ENCODE measurements around the gene GRIN1.
"Not testable (repeated sequence)": the region's sequence is repeated elsewhere in the genome, so short reads cannot be mapped to it uniquely, and the experiment has no call there.

The GRIN1 gene

DNA sequence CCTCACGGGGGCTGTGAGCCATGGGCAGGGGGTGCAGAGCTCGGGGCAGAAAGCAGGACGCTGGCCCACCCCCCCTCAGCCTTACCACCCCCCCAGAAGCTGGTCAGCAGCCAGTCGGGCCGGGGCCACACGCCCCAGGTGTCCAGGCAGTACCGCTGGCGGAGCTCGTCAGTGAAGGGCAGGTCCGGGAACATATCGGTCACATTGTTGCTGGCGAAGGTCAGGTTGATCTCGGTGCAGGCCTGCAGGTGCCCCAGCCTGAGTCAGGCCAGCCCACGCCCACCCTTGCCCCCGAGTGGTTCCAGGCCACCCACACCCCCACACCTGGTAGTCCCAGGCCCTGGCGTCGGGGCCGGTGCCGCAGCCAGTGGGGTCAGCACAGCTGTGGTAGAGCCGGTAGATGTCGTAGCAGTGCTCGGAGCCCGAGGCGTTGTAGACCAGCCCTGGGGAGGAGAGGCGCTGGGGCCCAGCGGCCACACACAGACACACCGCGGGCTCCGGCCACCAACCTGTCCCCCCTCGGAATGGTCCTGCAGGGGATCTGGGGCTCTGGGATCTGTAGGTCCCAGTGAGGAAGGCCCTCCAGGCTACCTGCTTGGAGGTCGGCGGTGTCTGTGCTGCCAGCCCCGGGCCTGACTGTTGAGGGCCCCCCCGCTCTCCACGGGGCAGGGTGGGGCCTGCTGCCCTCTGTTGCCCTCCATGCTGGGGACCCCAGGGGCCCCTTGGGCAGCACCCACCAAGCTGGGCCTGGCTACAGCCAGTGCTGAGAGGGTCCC, 27.0 kb upstream of the GRIN1 start:
- DNase-seq (ENCODE audit: low spot score), result no peak

DNA sequence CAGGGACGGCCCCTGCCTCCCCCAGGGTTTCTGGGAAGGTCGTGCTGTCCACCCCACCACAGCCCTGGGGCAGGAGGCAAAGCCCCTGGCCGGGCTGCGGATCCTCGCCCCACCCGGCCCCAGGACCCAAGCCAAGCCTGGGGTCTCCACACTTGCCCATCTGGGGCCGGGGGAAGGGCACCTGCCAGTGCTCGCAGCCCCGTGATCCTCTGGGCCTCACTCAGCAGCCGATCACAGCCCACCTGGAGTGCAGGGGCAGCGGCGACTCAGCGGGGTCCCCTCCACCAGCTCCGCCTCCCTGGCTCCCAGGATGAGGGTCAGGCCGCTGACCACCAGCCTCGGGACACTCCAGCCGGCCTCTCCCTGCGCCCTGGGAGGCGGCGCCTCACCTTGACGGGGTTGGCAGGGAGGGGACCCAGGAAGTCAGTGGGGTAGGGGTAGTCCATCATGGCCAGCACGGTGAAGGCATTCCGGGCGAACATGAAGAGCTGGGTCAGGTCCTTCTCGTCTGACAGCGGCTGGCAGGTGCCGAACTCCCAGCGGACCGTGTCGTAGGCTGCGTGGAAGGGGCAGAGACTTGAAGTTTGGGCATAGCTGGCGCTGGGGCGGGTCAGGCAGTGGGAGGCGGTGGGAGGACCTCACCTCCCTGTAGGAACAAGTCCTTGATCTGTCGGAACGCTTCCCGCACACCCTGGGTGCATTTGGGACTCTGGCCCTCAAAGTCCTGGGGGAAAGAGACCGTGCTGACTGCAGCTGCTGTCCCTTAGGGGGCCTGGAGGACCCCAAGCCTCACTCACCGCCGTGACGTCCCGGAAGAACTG, 26.2 kb upstream of the GRIN1 start:
- no peak for DNase-seq (ENCODE audit: low spot score)

- DNase-seq (ENCODE audit: low spot score), result no peak
Observed at GRCh38 chr9:137113385-137114159, 25.4 kb upstream of the GRIN1 start.

DNA sequence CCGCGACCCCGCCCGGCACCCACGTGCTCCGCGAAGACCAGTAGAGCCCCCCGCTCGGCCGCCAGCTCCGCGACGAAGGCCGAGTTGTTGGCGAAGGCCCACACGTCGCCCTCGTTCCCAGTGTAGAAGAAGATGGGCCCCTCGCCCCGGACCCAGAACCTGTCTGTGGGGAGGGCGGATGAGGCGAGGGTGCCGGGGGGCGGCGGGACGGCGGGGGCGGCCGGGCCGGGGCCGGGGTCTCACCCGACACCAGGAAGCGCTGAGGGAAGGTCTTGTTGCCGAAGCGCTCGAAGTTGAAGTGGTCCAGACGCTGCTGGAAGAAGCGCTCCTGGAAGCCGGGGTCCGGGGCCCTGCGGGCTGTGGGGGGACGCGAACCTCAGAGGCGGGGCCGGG, 24.7 kb upstream of the GRIN1 start:
- no peak for DNase-seq (ENCODE audit: low spot score)

- DNase-seq (ENCODE audit: low spot score), result peak; percentile 61
Observed at GRCh38 chr9:137114613-137115393, 24.2 kb upstream of the GRIN1 start, which contains the start of gene DPP7. TSS of gene DPP7 (minus strand) at chr9:137114733. CDS start at chr9:137114713, 20 bp downstream.

DNA sequence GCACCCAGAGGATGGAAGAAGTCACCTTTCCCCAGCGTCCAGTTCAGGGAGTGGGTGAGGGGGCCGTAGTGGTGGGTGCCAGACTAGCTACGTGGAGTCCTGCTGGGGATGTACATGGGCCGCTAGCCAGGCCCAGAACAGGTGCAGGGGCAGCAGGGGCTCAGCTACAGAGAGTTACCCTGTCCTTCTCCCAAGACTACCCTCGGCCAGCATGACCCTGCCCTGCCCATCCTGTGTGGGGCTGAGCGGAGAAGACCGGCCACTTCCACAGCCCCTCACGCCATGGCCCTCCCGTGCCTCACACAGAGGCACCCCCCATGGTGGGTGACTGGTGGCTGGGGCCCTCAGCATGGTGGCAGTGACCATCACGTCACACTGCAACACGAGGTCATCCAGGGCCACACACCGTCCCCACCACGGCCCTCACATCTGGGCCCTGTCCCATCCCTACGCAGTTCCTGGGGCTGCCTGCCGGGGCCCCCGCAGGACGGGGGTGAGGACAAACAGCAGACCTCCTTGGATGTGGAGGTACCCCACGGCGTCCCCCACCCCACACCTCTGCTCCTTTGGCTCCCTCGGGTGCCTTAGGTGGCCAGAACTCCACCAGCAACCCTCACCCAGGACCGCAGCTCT, 23.4 kb upstream of the GRIN1 start:
- DNase-seq (ENCODE audit: low spot score), result no peak

DNA sequence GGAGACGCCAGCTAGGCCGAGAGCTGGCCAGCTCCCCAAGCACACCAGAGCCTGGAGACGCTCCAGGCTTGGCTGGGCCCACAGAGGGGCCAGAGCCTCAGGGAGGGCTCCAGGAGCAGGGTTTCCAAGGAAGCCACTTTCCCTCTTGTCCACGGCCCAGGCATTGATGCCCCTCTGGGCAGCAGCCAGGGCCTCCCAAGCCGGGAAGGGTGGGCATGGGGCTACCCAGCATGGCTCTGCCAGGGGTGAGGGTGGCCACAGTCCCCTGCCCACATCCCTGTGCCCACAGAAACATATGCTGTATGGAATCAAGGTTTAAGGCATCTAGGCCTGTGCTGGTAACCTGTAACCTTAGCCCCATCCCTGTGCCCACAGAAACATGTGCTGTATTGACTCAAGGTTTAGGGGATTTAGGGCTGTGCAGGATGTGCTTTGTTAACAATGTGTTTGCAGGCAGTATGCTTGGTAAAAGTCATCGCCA, 22.9 kb upstream of the GRIN1 start:
- DNase-seq (ENCODE audit: low spot score), result no peak

DNA sequence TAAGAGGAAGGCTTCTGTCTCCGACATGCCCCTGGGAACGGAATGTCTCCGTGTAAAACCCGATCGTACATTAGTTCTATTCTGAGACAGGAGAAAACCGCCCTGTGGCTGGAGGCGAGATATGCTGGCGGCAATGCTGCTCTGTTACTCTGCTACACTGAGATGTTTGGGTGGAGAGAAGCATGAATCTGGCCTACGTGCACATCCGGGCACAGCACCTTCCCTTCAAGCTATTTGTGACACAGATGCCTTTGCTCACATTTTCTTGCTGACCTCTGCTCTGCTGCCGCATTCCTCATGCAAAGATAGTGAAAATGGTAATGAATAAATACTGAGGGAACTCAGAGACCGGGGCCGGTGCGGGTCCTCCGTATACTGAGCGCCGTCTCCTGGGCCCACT, 22.2 kb upstream of the GRIN1 start:
- DNase-seq (ENCODE audit: low spot score), result no peak

DNA sequence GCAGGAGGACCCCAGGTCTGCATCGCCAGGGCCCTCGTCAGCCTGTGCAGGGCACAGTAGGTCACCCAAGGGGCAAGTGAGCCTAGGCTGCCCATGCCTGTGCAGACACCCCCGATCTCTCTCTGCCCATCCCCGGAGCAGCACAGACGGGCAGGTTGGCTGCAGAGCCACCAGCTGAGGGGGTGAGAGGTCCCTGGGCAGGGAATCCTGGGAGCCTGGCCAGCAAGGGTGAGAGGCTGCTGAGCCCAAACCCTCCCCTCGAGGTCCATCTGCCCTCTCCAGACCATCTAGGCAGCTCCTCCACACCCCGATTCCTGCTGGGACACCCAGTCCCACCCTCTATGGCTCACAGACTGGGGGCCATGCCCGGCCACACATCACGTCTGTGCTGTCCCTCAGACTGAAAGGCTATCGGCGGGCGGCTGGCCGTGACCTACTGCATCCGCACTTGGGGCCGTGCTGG, 21.7 kb upstream of the GRIN1 start:
- no peak for DNase-seq (ENCODE audit: low spot score)

DNA sequence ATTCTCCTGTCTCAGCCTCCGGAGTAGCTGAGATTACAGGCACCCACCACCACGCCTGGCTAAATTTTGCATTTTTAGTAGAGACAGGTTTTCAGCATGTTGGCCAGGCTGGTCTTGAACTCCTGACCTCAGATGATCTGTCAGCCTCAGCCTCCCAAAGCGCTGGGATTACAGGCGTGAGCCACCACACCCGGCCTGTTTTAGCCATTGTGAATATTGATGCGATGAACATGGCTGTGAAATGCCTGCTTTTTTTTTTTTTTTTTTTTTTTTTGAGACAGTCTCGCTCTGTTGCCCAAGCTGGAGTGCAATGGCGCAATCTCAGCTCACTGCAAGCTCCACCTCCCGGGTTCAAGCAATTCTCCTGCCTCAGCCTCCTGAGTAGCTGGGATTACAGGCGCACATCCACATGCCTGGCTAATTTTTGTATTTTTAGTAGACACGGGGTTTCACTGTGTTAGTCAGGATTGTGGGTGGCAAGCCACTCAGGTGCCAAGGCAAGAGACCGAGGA, 20.8 kb upstream of the GRIN1 start:
- not testable (repeated sequence) for DNase-seq (ENCODE audit: low spot score)

DNA sequence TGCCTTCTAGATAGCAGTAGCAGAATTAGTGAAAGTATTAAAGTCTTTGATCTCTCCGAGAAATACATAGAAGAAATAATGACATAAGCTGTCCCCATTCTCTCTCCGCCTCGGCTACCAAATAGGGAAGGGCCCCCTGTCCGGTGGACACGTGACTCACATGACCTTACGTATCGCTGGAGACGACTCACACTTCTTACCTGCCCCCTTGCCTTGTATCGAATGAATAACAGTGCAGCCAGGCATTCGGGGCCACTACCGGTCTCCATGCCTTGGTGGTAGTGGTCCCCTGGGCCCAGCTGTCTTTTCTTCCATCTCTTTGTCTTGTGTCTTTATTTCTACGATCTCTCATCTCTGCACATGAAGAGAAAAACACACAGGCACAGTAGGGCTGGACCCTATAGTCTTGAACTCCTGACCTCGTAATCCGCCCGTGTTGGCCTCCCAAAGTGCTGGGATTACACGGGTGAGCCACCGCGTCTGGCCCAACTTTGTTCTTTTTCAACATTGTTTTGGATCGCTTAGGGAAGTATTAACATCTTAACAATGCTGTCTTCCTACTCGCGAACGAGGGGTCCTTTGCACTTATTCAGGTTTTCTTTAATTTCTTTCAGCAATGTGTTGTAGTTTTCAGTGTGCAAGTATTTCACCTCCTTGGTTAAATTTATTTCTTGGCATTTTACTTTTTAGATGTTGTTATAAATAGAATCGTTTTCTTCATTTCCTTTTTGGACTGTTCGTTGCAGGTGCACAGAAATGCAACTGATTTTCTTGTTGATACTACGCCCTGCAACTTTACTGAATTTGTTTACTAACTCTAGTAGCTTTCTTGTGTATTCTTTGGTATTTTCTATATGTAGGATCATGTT, 16.8 kb upstream of the GRIN1 start:
- DNase-seq (ENCODE audit: low spot score), result not testable (repeated sequence)

DNA sequence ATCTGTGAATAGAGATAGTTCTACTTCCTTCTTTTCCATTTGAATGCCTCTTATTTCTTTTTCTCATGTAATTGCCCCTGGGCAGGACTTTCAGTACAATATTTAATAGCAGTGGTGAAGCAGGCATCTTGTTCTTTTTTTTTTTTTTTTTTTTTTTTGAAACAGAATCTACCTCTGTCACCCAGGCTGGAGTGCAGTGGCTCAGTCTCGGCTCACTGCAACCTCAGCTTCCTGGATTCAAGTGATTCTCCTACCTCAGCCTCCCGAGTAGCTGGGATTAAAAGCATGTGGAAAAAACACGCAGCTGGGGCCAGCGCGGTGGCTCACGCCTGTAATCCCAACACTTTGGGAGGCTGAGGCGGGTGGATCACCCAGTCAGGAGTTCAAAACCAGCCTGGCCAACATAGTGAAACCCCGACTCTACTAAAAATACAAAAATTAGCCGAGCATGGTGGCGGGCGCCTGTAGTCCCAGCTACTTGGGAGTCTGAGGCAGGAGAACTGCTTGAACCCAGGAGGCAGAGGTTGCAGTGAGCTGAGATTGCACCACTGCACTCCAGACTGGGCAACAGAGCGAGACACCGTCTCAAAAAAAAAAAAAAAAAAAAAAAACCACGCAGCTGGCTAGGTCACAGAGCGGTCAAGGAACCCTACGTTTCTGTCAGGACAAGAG, 16.0 kb upstream of the GRIN1 start:
- DNase-seq (ENCODE audit: low spot score), result not testable (repeated sequence)

DNA sequence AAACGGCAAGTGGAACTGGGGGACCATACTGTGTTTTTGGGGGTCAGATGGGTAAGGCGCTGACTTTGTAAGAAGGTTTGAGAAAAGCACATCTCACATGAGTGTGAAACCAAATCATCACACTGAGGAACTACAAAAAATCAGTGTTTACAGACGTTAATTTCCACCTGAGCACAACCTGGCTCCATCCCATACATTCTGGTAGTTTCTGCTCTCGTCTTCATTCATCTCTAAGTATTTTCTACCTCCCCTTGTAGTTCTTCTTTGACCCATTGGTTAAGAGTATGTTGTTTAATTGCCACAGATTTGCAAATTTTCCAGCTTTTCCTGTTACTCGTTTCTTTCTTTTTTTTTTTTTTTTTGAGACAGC, 15.5 kb upstream of the GRIN1 start:
- no peak for DNase-seq (ENCODE audit: low spot score)

DNA sequence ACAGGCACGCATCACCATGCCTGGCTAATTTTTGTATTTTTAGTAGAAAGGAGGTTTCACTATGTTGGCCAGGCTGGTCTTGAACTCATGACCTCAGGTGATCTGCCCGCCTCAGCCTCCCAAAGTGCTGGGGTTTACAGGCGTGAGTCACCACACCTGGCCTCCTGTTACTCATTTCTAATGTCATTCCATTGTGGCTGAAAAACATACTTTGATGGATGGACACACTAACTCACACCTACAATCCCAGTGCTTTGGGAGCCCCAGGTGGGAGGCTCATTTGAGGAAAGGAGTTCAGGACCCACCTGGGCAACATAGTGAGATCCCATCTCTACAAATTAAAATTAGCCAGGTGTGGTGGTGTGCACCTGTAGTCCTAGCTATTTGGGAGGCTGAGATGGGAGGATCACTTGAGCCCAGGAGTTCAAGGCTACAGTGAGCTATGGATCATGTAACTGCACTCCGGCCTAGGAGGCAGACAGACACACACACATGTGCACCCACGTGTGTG, 14.9 kb upstream of the GRIN1 start:
- DNase-seq (ENCODE audit: low spot score), result not testable (repeated sequence)

DNA sequence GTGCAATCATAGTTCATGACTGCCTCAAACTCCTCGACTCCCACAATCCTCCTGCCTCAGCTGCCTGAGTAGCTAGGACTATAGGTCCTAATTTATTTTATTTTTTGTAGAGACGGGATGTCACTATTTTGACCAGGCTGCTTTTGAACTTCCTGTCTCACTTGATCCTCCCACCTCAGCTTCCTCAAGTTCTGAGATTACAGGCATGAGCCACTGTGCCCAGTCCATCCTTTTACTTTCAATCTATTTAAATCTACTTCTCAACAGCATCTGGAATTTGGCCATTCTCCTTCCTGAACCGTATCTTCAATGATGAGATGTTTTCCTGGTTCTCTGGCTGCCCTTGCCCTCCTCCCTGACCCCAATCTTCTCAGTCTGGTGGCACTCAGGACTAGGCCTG, 12.2 kb upstream of the GRIN1 start:
- DNase-seq (ENCODE audit: low spot score), result no peak

DNA sequence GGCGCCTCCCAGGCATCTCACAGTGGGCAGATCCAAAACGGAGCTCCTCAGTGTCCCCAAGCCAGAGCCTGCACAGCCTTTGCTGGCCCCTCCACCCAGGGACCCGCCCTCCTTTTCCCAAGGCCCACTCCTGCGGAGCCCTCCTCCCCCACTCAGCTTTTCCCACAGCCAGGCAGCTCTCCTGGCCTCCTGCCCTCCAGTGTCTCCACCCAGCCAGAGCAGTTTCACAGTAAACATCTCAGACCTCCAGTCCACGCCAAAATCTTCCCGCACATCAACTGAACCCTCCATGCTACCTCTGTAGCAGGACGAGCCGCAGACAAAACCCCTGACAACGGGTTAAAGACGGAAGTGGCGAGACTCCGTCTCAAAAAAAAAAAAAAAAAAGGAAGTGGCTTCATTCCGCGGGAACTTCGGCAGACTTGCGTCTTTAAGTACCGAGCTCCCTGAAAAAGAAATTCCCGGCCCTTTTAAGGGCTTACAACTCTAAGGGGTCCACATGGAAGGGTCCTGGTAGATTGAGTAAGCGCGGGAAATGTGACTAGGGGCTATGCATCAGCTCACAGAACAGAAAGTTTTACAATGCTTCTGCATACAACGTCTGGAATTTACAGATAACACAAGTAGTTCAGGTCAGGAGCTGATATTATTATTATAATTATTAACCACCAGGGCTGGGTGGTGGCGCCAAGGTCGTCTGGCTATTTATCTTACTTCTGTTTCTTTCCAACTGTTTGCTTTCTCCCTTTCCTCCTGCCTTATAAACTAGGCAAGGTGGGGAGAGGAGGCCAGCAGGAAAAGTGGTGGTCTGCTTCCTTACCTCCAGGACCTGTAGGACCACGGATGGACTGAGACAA, 11.4 kb upstream of the GRIN1 start:
- DNase-seq (ENCODE audit: low spot score), result no peak

DNA sequence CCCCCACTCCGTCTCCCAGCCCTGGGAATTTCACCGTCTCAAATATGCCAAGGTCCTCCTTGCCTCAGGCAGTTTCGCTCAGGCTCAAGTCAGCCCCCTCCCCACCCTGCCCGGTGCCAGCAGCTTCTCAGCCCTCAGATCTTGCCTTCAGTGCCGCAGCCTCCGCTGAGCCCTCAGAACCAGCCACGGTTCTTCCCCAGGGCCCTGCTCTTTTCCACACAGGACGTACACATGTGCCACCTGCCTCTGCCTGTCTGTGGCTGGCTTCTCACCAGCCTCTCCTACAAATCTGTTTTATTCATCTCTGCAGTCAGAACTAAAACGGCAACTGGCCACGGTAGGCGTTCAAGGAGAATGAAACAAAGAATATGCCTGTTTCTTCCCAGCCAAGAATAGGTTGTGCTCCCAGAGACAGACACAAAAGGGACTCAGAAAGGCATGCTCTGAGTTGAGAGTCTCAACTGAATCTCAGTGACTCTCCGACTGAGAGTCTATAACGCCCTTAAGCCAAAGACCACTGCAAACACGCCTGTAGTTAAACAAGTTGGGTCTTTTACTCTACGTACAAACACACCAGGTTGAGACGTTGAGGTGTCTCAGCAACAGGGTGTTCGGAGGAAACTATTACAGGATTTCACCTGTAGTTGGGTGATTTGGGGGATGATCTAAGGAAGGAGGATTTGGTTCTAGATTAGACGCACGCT, 10.6 kb upstream of the GRIN1 start:
- peak; percentile 75 for DNase-seq (ENCODE audit: low spot score)

All from COLO829 (cell line).